ENCODE measurements around the gene MAP2K1. TPM values are rescaled to one million over a fixed set of nuclear protein-coding genes. Genes with fewer than 3 reads are reported as not detected.

Gene MAP2K1
- total and polyA plus RNA-seq, 2 of the 4 experiments (the other 2 are of a cell fraction) = 34.7 to 37.8 TPM

DNA sequence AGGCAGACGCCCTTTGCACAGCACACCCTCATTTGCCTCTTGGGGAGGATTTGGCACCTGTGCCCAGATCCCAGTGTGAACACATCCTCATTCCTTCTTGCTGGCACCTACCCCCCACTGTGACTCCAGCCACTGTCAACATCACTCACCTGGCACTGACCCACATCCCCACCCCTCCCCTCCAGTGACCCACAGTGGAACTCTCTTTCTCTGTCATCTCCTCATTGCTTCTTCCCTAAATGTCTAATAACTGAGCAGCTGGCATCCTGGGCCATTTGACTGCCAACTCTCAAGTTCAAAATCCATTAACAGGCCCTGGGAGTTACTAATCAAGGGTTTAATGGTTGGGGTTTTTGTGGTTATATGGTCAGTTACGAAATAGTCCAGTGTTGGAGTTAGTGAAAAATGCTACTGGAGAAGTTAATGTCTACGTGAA lies 96.4 kb downstream of the MAP2K1 start:
- no peak overlapping the region for H3K18ac ChIP-seq (ENCODE audit: low read depth, low read length)
- ATAC-seq (ENCODE audit: low read depth) (peak; percentile 14; the same call in 1 of the 2 replicates), DNase-seq (peak; percentile 52)
- CTCF ChIA-PET = no interaction called here
- no peak overlapping the region for H3K27ac ChIP-seq (ENCODE audit: insufficient read depth, low read length)
- H2AK5ac ChIP-seq (ENCODE audit: low read depth, low read length) = no peak overlapping the region
- H2BK120ac ChIP-seq (ENCODE audit: low read depth, low read length) = no peak overlapping the region
- H3K4me2 ChIP-seq (ENCODE audit: low read depth, low read length) = no peak overlapping the region
- WGBS, 2 experiments (ENCODE audit: extremely low coverage in 2 of 2, insufficient read length in 1 of 2) = 100% methylated on average over 2 of the region's 3 CpGs; no CpG with 5 or more reads in 1 of the 2 experiments
- no TSS peak for BruUV-seq (replicated peaks)
- H4K91ac ChIP-seq (ENCODE audit: insufficient read depth, low read depth, low read length) = no peak overlapping the region
- H3K9me3 ChIP-seq (ENCODE audit: control insufficient read depth, insufficient read depth, low read length) = no peaks in the 10 kb centered on the region
- H3K14ac ChIP-seq (replicated peaks; ENCODE audit: low read depth, low read length) = no peak overlapping the region
- dilution Hi-C loops (cut with HindIII; ENCODE audit: low sequenced_read_pairs, unreplicated experiment) = no loop called here
- H2BK20ac ChIP-seq (ENCODE audit: low read depth, low read length) = no peak overlapping the region
- POLR2A ChIA-PET (ENCODE audit: unreplicated experiment) = no interaction called here
- H3K4me1 ChIP-seq (ENCODE audit: control insufficient read depth, insufficient read depth, low read length) = peaks cover 5% of the 10 kb centered on the region; the same call in 1 of the 2 replicates
- no peak overlapping the region for H3K9ac ChIP-seq (ENCODE audit: low read depth, low read length)
- H2AK9ac ChIP-seq (replicated peaks; ENCODE audit: low read depth, low read length, poor library complexity) = no peak overlapping the region
- no peak overlapping the region for H3K23ac ChIP-seq (ENCODE audit: low read depth, low read length)
- H3K36me3 ChIP-seq (ENCODE audit: control insufficient read depth, insufficient read depth, low read length) = peaks cover 36% of the 10 kb centered on the region
- TF ChIP-seq CEBPB (IDR thresholded peaks at IDR 0.05; ENCODE audit: low read depth, low read length) (peak; percentile 55), BHLHE40 (IDR thresholded peaks at IDR 0.05; ENCODE audit: low read depth, low read length) (no peak), FOS (IDR thresholded peaks at IDR 0.05; ENCODE audit: low read depth, low read length) (no peak)
- TF ChIP-seq, protein P1, sequence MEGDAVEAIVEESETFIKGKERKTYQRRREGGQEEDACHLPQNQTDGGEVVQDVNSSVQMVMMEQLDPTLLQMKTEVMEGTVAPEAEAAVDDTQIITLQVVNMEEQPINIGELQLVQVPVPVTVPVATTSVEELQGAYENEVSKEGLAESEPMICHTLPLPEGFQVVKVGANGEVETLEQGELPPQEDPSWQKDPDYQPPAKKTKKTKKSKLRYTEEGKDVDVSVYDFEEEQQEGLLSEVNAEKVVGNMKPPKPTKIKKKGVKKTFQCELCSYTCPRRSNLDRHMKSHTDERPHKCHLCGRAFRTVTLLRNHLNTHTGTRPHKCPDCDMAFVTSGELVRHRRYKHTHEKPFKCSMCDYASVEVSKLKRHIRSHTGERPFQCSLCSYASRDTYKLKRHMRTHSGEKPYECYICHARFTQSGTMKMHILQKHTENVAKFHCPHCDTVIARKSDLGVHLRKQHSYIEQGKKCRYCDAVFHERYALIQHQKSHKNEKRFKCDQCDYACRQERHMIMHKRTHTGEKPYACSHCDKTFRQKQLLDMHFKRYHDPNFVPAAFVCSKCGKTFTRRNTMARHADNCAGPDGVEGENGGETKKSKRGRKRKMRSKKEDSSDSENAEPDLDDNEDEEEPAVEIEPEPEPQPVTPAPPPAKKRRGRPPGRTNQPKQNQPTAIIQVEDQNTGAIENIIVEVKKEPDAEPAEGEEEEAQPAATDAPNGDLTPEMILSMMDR (conservative IDR thresholded peaks at IDR 0.05; ENCODE audit: low read depth, low read length) = no peak
- no peak overlapping the region for H3K56ac ChIP-seq (ENCODE audit: extremely low read depth, insufficient read depth, low read length)
- H3K4me3 ChIP-seq (ENCODE audit: insufficient read depth, low read depth, low read length) = no peak overlapping the region
- no peak overlapping the region for H2AFZ ChIP-seq (replicated peaks; ENCODE audit: low read length, poor library complexity)
- H4K20me1 ChIP-seq (ENCODE audit: insufficient read depth, low read length) = peaks cover 6% of the 10 kb centered on the region
- H3K79me1 ChIP-seq (ENCODE audit: low read depth in 1 of 2, low read length in 2 of 2) = peaks cover 41 to 43% of the 10 kb centered on the region in 2 experiments
- peaks cover 18% of the 10 kb centered on the region for H3K9me1 ChIP-seq (ENCODE audit: insufficient read depth, low read length)
- in situ Hi-C loops (cut with MboI; ENCODE audit: low sequenced_read_pairs) = loop anchor here (25.0 kb wide), 1 partner anchor 571 kb away; no protein-coding TSS in a partner anchor
- no peak overlapping the region for H3K4ac ChIP-seq (ENCODE audit: low read depth, low read length)
- no peak overlapping the region for H4K8ac ChIP-seq (ENCODE audit: low read depth in 2 of 2, low read length in 2 of 2)
- H2BK5ac ChIP-seq (ENCODE audit: low read depth, low read length, poor library complexity, severe bottlenecking) = no peak overlapping the region
- H4K5ac ChIP-seq (ENCODE audit: low read depth, low read length) = no peak overlapping the region
- intact Hi-C loops (cut with micrococcal nuclease) = no loop called here
- no peak overlapping the region for H2BK15ac ChIP-seq (ENCODE audit: low read depth, low read length)
- no peaks in the 10 kb centered on the region for H3K27me3 ChIP-seq (ENCODE audit: control insufficient read depth, insufficient read depth, low read length)

All from IMR-90 (cell line).